ENCODE measurements around the gene GAREM2. TPM values are rescaled to one million over a fixed set of nuclear protein-coding genes. Genes with fewer than 3 reads are reported as not detected.
"Not testable (repeated sequence)": the region's sequence is repeated elsewhere in the genome, so short reads cannot be mapped to it uniquely, and the experiment has no call there.

GAREM2 gene
- 4.1 and 5.3 TPM in 2 replicates for total RNA-seq

DNA sequence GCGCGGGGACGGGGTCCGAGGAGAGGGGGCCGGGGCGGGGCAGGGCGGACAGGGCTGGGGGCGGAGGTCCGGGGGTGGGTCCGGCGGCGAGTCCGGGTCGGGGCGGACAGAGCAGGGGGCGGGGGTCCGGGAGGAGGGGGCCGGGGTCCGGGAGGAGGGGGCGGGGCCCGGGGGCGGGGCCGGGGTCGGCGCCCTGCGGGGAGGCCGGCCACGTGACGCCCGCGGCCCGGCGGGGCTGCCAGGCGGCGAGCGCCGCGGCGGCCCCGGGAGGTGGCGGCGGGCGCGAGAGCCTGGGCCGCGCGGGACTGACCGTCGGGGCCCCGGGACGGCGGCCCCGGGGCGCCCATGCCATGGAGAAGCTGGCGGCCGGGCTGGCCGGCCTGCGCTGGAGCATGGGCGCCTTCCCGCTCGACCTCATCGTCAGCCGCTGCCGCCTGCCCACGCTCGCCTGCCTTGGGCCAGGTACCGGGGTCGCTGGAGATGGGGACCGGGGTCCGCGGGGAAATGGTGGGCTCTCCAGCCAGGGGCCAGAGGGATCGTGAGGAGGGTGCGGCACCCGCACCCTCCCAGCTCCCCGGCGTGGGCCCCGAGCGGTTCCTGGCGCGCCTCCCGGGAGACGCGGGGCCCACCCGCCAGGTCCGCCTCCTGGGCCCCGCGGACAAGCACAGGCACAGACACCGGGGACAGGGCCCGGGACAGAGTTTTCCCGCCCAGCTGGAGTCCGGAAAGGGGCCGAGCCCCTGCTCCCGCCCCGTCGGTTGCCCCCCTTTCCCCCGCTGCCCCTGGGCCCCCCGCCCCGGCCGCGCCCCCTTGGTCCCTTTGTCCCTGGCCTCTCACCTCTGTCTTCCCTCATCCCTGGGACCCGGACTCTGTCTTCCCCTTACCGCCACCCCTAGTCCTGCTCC, at the start of gene GAREM2:
Gene GAREM2 (plus strand): TSS at position 218 of the 905 bp plus-strand sequence. CDS start 133 bp downstream, at position 351.
- intact Hi-C loops (cut with micrococcal nuclease) = loop anchor here (5.0 kb wide), 1 partner anchor 159 kb away; no protein-coding TSS in a partner anchor

DNA sequence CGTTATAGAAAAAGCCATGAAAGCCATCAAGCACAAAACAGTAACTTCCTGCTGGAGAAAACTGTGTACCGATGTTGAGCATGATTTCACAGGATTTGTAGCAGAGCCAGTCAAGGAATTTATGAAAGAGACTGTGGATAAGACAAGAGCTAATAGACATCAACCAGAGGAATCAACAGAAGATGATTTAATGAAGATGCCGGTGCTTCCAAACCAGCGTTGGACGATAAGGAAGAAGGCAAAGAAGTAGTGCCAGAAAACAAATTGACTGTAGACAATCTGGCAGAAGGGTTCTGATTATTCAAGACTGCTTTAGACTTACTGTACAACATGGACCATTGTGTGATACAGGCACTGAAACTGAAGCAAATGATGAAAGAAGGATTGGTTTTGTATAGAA, 49.5 kb upstream of the GAREM2 start:
- intact Hi-C loops (cut with micrococcal nuclease) = no loop called here

DNA sequence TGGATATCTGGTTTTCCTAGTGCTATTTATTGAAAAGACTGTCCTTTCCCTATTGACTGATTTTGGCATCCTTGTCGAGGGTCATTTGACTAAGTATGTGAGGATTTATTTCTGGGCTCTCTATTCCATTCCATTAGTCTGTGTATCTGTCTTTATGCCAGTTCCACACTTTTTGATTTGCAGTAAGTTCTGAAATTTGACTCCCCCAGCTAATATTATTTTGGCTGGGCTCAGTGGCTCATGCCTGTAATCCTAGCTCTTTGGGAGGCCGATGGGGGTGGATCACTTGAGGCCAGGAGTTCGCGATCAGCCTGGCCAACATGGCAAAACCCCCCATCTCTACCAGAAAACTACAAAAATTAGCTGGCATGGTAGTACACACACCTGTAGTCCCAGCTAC, 46.8 kb upstream of the GAREM2 start:
- intact Hi-C loops (cut with micrococcal nuclease) = no loop called here

DNA sequence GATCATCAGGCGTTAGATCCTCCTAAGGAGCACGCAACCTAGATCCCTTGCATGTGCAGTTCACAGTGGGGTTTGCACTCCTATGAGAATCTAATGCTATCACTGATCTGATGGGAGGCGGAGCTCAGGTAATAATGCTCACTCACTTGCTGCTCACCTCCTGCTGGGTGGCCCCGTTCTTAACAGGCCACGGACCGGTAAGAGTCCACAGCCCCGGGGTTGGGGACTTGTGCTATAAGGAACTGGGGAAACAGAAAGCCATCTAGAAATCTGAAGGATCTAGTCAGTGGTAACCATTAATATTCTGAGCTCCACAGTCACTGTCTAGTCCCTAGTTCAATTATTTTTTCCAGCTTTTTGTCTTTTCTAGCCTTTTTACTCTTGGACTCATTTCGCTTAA, 44.7 kb upstream of the GAREM2 start:
- intact Hi-C loops (cut with micrococcal nuclease) = no loop called here

DNA sequence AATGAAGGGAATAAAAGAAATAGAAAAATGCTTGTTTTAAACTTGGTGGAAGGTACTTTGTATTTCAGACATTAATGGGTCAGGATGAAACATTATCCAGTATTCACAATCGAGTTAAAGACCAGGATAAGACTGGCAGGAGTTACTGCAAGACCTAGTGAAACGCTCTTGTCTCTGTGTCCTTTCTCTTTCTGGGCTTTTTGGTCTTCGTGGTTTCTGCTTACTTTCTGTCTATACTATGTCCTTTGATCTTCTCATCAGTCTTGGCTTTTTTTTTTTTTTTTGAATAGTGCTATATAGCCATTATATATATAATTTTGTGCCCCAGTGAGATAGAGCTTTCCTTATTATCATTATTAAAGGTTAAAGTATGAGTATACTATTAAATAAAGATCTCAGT, 42.1 kb upstream of the GAREM2 start:
- intact Hi-C loops (cut with micrococcal nuclease) = no loop called here

DNA sequence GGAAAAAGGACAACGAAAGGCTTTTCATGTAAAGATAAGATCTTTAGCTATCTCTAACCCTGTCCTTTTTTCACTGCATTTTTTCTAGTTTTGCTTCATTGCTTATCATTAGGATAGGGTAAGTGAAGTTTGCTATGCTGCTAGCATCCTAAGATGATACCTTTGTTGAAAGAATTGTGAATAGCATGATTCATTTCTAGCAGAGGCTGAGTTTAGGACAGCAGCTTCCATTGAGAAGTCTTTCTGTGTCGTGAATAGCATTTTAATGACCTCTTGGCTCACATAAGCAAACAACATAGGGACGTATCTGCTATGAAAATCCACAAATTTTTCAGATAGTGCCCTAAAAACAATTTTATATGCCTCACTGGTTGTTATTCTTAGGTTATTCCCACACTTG, 36.4 kb upstream of the GAREM2 start:
- intact Hi-C loops (cut with micrococcal nuclease) = no loop called here

DNA sequence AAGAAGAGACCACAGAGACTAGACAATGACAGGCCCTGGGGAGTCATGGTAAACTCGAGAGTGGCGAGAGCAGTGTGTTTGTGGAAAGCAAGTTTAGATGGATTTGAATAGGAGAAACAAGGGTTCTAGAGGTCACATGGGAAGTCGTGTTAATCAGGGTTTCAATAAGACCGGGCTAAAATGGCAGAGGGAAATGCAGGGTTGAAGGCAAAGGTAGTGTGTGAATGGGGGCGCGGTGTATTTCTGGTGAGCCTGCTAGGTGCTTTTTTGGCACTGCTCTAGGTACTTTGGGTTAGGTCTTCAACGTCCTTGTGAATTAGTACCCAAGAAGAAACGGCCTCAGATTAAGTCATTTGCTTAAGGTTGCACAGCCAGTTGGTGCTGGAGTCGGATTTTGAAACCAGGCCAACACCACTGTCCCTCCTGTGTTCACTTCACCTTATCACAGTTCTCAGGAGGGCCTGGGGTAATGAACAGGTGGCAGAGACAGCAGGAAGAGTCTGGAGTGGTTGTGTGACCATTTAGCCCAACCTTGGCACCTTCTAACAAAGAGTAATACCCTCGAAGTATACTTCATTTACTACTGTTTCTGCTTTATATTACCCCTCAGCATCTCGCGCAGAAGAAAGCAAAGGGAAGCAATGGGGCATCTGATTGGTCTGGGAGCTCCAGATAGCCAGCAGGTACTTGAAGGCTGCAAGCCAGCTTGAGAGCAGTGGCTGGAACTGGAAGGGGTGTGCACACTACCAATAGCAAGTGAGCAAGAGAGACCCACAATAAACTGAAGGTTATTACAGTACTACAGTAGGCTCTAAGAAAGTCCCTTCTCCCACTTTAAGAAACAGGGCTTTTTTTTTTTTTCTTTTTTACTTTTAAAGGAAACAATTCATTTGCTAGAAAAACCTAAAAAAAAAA, 33.4 kb upstream of the GAREM2 start:
- intact Hi-C loops (cut with micrococcal nuclease) = no loop called here

DNA sequence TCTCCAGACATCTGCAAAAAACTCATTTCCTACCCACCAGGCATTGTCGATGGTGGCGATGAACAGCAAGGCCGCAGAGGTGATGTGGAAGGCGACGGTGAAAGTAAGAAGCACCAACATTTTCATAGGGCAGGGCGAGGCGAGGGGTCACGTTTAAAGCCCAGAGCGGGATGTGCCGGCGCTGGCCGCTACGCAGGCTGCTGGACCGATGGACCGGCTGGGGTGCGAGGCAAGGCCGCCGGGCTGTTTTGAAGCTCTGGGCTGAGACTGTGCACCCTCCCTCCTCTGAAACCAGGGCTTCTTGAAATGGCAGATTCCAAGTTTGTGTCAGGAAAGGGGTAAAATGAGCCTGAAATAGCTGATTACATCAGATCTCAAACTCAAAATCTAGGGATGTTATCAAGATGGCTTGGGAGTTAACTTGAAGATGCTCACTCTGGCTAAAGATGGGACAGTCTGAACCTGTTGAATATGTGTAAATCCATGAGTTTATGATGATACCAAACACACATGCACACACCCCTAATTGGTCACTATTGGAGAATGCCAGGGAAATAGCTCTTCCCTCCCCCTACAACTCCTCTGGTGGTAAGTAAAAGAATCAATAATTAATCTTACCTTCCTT, 31.6 kb upstream of the GAREM2 start:
- intact Hi-C loops (cut with micrococcal nuclease) = no loop called here

DNA sequence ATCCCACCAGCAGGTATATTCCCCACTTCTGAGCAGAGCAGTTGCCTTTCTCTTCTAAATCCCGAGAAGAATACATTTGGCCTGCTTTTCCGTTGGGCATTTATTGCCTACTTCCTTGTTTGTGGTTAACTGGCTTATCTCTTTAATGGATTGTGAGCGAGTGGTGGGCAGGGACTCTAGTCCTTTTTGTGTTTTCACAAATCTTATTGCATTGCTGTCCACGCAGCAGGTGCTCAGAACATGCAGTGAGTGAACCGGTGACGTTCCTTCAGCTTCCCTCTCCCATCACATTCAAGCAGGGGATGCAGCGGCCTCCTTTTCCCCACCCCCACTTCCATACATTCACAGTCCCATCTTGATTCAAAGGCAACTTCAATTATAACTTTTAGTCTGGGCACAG, 28.9 kb upstream of the GAREM2 start:
- intact Hi-C loops (cut with micrococcal nuclease) = no loop called here

DNA sequence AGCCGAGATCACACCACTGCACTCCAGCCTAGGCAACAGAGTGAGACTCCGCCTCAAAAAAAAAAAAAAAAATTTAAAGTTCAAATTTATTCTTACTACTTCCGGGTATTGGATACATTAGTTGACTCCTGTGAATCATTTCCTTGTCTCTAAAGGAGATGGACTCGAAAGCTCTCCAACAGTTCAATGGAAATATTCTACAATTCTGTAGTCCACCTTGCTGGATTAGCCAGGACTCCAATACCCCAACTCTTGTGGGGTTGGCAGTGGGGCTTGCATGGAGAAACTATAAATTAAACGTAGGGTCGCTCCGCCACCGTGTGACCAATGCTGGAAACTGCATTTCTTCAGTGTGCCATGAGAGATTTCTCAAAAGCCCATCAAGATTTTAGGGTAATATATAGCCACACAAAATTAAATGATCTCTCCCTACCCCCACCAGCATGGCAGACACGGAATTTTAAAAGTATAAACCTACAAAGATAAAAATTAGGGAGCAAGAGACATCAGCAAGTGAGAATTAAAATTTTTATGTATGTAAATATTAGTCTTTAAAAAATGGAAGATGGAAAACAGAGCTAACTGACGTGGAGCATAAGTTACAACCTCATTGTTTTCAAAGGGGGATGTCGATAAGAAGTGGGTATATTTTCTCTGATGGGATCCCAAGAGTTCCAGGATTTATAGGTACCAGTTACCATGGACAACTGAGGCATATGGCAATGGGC, 27.8 kb upstream of the GAREM2 start:
- intact Hi-C loops (cut with micrococcal nuclease) = loop anchor here (1.0 kb wide), 3 partner anchors 57 to 194 kb away; no protein-coding TSS in a partner anchor

DNA sequence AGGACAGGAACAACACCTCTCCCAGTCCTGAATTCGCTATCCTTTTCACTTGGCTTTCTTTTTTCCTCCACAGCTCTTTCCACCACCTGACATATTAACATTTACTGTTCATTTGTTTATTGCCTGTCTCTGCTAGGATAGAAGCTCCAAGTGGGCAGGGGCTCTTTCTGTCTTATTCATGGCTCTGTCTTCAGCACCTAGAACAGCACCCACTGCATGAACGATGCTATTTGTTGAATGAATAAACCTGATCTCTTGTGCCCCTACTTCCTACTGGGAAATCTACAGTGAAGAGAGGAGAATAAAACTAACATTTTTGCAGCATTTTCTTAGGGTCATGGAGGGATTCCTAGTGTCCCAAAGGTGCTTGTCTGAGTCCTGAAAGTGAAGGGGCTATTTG, 24.4 kb upstream of the GAREM2 start:
- intact Hi-C loops (cut with micrococcal nuclease) = no loop called here

DNA sequence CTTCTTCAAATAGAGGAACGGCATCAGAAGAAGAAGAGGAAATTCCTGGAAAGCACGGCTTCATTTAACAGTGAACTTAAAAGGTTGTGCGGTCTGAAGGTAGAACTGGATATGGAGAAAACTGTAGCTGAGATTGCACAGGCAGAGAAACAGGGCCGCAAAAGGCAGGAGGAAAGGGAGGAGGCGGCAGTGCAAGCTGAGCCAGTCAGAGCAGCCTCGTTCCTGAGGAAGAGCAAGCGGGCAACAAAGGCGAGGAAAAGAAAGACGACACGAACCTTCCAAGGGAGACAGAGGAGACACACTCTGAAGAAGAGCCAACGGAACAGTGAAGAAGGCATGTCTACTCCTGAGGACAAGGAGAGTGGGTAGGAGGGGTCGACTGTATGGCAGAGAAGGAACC, 22.6 kb upstream of the GAREM2 start:
- intact Hi-C loops (cut with micrococcal nuclease) = no loop called here

DNA sequence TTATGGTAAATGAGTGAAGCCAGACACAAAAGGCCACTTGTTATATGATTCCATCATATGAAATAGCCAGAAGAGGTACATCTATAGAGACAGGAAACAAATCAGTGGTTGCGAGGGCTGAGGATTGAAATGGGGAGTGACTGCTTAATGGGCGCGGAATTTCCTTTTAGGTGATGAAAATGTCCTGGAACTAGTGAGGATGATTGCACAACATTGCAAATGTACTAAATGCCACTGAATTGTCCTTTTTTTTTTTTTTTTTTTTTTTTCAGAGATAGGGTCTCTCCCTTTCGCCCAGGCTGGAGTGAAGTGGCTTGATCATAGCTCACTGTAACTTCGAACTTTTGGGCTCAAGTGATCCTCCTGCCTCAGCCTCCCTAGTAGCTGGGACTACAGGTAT, 15.3 kb upstream of the GAREM2 start:
- intact Hi-C loops (cut with micrococcal nuclease) = no loop called here

DNA sequence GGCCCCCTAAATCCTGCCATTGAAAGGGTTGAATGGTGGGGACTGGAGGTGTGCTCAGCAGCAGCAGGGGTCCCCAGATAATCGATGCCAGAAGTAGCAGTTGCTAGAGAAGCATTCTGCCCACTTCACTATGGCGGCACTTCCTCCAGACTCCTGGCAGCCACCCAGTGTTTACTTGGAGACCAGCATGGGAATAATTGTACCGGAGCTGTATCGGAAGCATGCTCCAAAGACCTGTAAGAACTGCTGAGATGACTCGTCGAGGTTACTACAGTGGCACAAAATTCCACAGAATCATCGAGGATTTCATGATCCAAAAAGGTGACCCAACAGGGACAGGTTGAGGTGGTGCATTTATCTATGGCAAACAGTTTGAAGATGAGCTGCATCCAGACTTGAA, 11.0 kb upstream of the GAREM2 start:
- intact Hi-C loops (cut with micrococcal nuclease) = no loop called here

DNA sequence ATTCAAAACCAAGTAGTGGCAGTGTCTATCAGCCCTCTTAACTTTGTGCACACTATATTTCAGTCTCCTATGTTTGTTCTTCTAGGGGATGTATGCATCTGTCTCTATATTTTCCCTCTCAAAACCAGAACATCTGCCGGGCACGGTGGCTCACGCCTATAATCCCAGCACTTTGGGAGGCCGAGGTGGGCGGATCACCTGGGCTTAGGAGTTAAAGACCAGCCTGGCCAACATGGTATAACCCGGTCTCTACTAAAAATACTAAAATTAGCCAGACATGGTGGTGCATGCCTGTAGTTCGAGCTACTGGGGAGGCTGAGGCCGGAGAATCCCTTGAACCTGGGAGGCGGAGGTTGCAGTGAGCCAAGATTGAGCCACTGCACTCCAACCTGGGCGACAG, 9.9 kb upstream of the GAREM2 start:
- intact Hi-C loops (cut with micrococcal nuclease) = no loop called here

DNA sequence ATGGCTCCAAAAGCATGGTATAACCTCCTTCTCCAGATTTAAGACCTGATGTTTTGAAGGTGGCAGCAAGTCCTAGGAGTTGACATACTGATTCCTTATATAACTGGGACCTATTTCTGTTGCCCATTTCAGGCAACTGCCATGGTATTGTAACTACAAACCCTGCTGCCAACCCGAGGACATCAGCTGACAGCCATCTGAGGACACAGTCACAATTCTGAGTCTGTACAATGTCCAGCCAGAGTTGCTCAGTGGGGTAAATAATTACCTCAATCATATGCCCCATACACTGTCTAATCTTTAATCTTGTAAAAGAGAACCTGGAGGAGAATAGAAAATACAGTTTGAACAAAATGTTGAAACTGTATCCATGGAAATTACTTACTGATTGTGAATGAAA, 8.7 kb upstream of the GAREM2 start:
- intact Hi-C loops (cut with micrococcal nuclease) = no loop called here

DNA sequence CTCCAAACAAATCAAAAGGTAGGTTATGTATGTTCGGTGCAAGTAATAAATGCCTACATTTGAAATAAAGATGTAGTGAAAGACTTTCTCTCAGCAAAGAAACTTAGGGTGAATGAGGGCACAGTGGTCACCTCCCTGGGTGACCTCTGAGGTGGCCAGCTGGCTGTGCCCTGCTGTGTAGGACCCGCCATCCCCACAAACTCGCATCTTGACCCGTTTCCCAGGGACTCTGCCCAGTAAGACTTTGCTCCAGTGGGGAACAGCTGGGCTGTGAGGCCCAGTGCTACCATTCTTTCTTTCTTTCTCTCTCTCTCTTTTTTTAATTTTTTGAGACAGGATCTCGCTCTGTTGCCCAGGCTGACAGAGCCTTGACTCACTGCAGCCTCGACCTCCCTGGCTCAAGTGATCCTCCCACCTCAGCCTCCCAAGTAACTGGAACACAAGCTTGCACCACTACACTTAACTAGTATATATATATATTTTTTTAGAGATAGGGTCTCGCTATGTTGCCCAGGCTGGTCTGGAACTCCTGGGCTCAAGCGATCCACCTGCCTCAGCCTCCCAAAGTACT, 8.2 kb upstream of the GAREM2 start:
- intact Hi-C loops (cut with micrococcal nuclease) = no loop called here

DNA sequence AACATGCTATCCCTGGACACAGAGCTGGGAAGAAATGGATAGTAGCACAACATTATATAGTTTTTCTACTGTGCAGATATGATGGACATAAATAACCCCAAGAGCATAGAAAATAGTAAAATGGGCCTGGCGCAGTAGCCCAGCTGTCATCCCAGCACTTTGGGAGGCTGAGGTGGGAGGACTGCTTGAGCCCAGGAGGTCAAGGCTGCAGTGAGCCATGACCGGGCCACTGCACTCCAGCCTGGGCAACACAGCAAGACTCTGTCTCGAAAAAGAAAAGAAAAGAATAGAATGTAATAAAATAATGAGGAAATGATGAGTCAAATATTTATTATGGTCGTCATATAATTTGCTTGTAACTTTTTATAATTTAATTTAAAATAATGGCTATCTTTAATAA, 7.5 kb upstream of the GAREM2 start:
- intact Hi-C loops (cut with micrococcal nuclease) = no loop called here

DNA sequence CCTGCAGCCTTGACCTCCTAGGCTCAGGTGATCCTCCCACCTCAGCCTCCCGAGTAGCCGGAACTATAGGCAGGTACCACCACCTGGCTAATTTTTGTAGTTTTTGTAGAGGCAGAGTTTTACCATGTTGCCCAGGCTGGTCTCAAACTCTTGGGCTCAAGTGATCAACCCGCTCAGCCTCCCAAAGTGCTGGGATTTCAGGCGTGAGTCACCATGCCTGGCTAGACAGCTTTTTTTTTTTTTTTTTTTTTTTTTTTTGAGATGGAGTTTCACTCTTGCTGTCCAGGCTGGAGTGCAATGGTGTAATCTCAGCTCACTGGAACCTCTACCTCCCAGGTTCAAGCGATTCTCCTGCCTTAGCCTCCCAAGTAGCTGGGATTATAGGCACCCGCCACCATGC, 6.3 kb upstream of the GAREM2 start:
- intact Hi-C loops (cut with micrococcal nuclease) = not testable (repeated sequence)

DNA sequence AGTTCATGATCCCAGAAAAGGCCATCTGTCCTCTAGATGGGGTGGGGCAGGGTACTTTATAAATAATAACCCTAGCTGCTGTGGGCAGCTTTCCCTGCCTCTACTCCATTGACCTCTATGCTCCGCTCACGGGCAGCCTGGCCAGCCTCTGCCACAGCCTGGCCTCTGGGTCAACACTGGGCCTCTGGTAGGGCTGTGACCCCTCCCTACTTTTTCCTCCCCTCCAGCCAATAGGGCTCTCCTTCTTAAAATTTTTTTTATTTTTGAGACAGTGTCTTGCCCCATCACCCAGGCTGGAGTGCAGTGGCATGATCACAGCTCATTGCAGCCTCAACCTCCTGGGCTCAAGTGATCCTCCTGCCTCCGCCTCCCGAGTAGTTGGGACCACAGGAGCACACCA, 4.1 kb upstream of the GAREM2 start:
- intact Hi-C loops (cut with micrococcal nuclease) = no loop called here

DNA sequence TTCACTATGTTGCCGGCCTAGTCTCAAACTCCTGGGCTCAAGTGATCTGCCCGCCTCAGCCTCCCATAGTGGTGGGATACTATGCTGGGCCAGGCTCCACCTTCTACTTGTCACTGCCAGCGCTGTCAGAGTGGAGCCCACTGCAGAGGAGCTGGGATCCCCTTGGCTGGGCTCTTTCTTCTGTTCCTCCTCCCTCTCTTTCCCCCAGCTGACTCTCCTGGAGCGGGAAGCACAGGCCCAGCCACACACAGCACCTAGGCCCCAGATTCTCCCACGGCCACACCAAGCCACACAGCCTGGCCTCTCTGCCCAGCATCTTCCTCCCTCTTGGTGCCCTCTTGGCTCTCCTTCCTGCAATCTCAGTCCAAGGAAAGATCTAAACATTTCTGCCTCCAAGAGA, 3.7 kb upstream of the GAREM2 start:
- intact Hi-C loops (cut with micrococcal nuclease) = no loop called here
